Ammon's horn (tissue), 1 donor: ENCODE data around the gene NUP37.

ENCODE experiments used
- DNase-seq: peaks from one replicate; pipeline ENCODE4 v3.0.0-alpha.2; 2016; ENCODE audit warnings: low spot score

The NUP37 gene

GRCh38 chr12:102026728-102027127 is 93.2 kb downstream of the NUP37 start:
- DNase-seq = no peak

GRCh38 chr12:102024765-102025164 is 95.1 kb downstream of the NUP37 start:
- no peak for DNase-seq

GRCh38 chr12:102023343-102023930 is 96.5 kb downstream of the NUP37 start:
- no peak for DNase-seq
